Prostate gland (tissue), 2 donors: Measurements from ENCODE around the gene TBC1D14. TPM values are rescaled to one million over a fixed set of nuclear protein-coding genes. Genes with fewer than 3 reads are reported as not detected.
A peak's percentile ranks its signal among the peaks of the same experiment; 100 is the strongest.

Source experiments
- DNase-seq: peaks from one replicate; pipeline ENCODE4 v3.0.0-alpha.2; 2019; ENCODE audit warnings: low spot score
- H3K27ac ChIP-seq, 2 donors: fragments of 200-600 bp; sonication (generic); 2 replicates each; pipeline ENCODE4 v1.5.1; 2017 to 2019
- H3K27me3 ChIP-seq: fragments of 200-600 bp; sonication (generic); replicated peaks from 2 replicates; pipeline ENCODE4 v1.5.1; 2019; ENCODE audit not compliant: insufficient read depth
- H3K36me3 ChIP-seq, 2 donors: fragments of 200-600 bp; sonication (generic); 1 replicate in 1 of 2; 2 replicates in 1 of 2; pipeline versions ENCODE4 v1.5.1 to v1.8.1; 2017 to 2019
- H3K4me1 ChIP-seq: fragments of 200-600 bp; sonication (generic); replicated peaks from 2 replicates; pipeline ENCODE4 v1.5.1; 2019
- H3K4me3 ChIP-seq, 2 donors: fragments of 200-600 bp; sonication (generic); 2 replicates each; pipeline ENCODE4 v1.5.1; 2017 to 2019
- H3K9me3 ChIP-seq: fragments of 200-600 bp; sonication (generic); 2 replicates; pipeline ENCODE4 v1.5.1; 2017
- CTCF ChIP-seq, 4 experiments: fragments of 200-600 bp in 2 of 4; fragments of 450-650 bp in 2 of 4; sonication (generic) in 2 of 4; IDR thresholded peaks; 1 replicate in 3 of 4; 2 replicates in 1 of 4; pipeline ENCODE4 v1.5.1; 2016 to 2019; ENCODE audit warnings: antibody characterized with exemption in 4 of 4, mild to moderate bottlenecking in 2 of 4, moderate library complexity in 2 of 4
- POLR2A ChIP-seq: fragments of 450-650 bp; IDR thresholded peaks from one replicate; pipeline ENCODE4 v1.6.1; 2016; ENCODE audit warnings: antibody characterized with exemption, mild to moderate bottlenecking
- POLR2AphosphoS5 ChIP-seq: sonication (generic); formaldehyde crosslinking; IDR thresholded peaks from one replicate; pipeline ENCODE4 v1.6.1; 2017; ENCODE audit warnings: antibody characterized with exemption
- WGBS: methylation state at CpG from one replicate; pipeline ENCODE4 v1.1.5; 2018; 5-methylcytosine and 5-hydroxymethylcytosine counted together
- intact Hi-C: fragments of 100-400 bp; cut with DNase I; formaldehyde crosslinking; loops from one replicate; pipeline ENCODE4 v1.14.2; 2022
- total RNA-seq, 2 donors: library from RNA; depleted of rRNA; stranded (reverse); fragments of >200 nt; gene quantifications; one replicate each; pipeline ENCODE4 v1.1.0, GENCODE V29; 2016

Gene TBC1D14
- total RNA-seq, 2 donors from 2014 or later = 56.2 to 90.5 TPM

DNA sequence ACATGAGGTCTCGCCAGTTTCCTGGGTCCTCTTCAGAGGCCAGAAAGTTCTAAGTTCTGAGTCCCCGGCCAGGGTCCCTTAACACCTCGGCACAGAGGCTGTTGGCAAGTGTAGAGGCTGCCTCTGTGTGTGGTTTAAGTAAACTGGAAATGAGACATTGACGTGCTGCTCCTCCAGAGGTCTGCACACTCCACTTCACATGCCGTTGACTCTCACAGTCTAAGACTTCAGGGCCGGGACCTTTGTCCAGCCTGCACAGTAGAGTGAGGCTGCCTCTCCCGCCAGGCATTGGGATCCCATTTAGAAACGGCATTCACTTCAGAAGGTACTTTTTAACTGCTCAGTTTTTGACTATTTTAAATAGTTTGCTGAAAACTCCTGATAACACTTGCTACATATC lies 123.0 kb downstream of the TBC1D14 start:
- Histone ChIP-seq H3K36me3 (peaks cover 0 to 13% of the 10 kb centered on the region in 2 donors), H3K27me3 (no peaks in the 10 kb centered on the region), H3K9me3 (no peaks in the 10 kb centered on the region), H3K4me1 (peaks cover 5% of the 10 kb centered on the region), H3K4me3 (no peak overlapping the region), H3K27ac (no peak overlapping the region)
- TF ChIP-seq POLR2A (no peak), CTCF (IDR thresholded peaks at IDR 0.05) (no peak), POLR2AphosphoS5 (no peak)
- WGBS = 90% methylated on average over 8 of the region's 8 CpGs
- DNase-seq = no peak
- intact Hi-C loops = no loop called here

DNA sequence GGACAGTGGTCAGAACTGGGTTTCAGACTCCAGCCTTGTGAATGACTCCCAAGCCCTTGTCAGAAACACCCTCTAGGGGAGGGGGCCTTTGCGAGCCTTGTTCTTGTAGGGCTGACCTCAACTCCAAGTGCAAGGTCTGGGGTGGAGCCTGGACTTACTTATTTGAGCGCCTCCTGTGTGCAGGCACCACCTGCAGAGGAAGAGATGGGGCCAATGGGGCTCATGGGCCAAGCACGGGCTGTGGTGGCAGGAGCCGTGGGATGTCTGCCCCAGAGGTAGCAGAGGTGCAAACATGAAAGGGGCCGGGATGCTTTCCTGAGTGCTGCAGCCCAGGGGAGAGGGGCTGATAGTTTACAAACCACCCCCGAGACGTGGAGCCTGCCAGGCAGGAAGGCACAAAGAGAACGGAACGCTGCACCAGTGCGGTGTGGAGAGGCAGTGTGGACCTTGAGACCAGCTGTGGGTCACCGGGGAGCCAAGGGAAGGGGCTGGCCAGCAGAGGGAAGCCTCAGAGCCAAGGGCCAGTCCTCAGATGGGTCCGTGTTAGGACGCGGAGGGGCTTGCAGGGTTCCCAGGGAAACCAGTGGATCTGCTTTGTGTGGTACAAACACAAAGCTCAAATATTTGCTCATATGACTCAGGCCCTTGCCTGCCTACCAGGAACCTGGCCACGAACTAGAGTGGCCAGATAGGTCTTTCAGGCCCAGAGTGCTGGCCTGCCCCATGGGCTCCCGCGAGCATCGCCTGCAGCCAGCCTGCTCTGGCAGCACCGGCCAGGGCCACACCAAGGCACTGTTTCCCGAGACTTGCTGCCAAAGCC lies 124.8 kb downstream of the TBC1D14 start:
- Histone ChIP-seq H3K27ac (peak overlapping the region in 1 of 2 donors; percentile 57), H3K9me3 (no peaks in the 10 kb centered on the region), H3K4me3 (no peak overlapping the region), H3K27me3 (no peaks in the 10 kb centered on the region), H3K36me3 (peaks cover 0 to 13% of the 10 kb centered on the region in 2 donors), H3K4me1 (peaks cover 5% of the 10 kb centered on the region)
- TF ChIP-seq CTCF (IDR thresholded peaks at IDR 0.05) (peak in 1 of 4 experiments; percentile 7), POLR2AphosphoS5 (peak; percentile 60), POLR2A (no peak)
- DNase-seq = peak; percentile 37
- intact Hi-C loops = no loop called here
- whole genome bisulfite sequencing = 46% methylated on average over 20 of the region's 20 CpGs

DNA sequence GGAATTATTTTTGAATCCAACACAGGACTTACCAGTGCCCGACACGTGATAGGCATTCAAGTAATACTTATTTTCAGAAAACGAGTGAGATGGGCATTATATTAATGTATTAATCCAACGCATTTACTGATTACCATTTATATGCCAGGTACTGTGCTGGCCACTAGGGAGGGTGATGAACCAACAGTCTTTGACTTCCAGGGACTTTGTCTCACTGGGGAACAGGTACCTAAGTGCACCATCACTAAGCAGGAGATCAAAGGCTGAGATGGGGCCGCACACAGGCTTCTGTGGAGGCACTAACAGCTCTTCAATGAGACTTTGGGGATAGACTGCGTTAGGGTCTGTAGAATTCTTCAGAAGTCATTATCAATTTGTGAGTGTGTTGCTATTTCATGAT lies 127.8 kb downstream of the TBC1D14 start:
- H3K27ac ChIP-seq = no peak overlapping the region
- intact Hi-C loops = no loop called here
- no peaks in the 10 kb centered on the region for H3K36me3 ChIP-seq
- no peaks in the 10 kb centered on the region for H3K27me3 ChIP-seq
- no peak overlapping the region for H3K4me3 ChIP-seq
- H3K4me1 ChIP-seq = peaks cover 14% of the 10 kb centered on the region
- 59% methylated on average over 6 of the region's 6 CpGs for WGBS
- DNase-seq = no peak
- no peaks in the 10 kb centered on the region for H3K9me3 ChIP-seq
- TF ChIP-seq POLR2AphosphoS5 = no peak

DNA sequence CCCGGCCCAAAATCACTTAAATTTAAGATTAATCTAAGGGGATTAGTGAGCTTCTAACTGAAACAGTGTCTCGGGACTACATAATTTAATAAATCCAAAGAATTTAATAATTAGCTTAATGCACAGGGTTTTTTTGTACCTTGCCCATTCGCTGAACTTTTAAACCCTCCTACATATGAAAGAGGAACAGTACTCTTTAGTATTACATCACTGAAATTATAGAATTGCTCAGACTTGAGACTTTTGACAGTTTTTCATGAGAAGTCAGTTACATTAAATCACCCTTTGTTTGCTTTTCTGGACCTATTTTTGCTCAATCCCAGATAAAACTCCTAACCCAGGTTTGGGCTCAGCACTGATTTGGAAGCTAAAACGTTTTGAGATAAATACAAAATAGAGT lies 131.1 kb downstream of the TBC1D14 start:
- intact Hi-C loops = loop anchor here (5.0 to 10.0 kb wide), 2 partner anchors 53 to 256 kb away; partner anchors contain the start of gene KIAA0232
- Histone ChIP-seq H3K9me3 (no peaks in the 10 kb centered on the region), H3K36me3 (no peaks in the 10 kb centered on the region), H3K4me3 (no peak overlapping the region), H3K27me3 (no peaks in the 10 kb centered on the region), H3K27ac (no peak overlapping the region), H3K4me1 (peaks cover 21% of the 10 kb centered on the region)
- DNase-seq = no peak
- no peak for TF ChIP-seq POLR2AphosphoS5
- TF ChIP-seq CTCF (IDR thresholded peaks at IDR 0.05) = no peak
- no peak for TF ChIP-seq POLR2A
- WGBS = 87% methylated on average over 4 of the region's 4 CpGs

- H3K4me3 ChIP-seq = no peak overlapping the region
- intact Hi-C loops = loop anchor here (5.0 to 10.0 kb wide), 2 partner anchors 54 to 256 kb away; partner anchors contain the start of gene KIAA0232
- DNase-seq = no peak
Measured at GRCh38 chr4:7041246-7041645, 131.6 kb downstream of the TBC1D14 start.

More at GRCh38 chr4:7041246-7041645, 131.6 kb downstream of the TBC1D14 start:
- Histone ChIP-seq H3K27me3 (no peaks in the 10 kb centered on the region), H3K4me1 (peaks cover 26% of the 10 kb centered on the region), H3K27ac (no peak overlapping the region), H3K36me3 (no peaks in the 10 kb centered on the region), H3K9me3 (no peaks in the 10 kb centered on the region)
- TF ChIP-seq POLR2A = no peak
- TF ChIP-seq CTCF (IDR thresholded peaks at IDR 0.05) = no peak
- no peak for TF ChIP-seq POLR2AphosphoS5
- 92% methylated on average over 19 of the region's 19 CpGs for WGBS
